Urinary bladder (tissue), 4 donors: ENCODE measurements around the gene LRRC4B. TPM values are rescaled to one million over a fixed set of nuclear protein-coding genes. Genes with fewer than 3 reads are reported as not detected.
"Not testable (repeated sequence)": the region's sequence is repeated elsewhere in the genome, so short reads cannot be mapped to it uniquely, and the experiment has no call there.

ENCODE experiments used
- DNase-seq: peaks from one replicate; pipeline ENCODE4 v3.0.0-alpha.2; 2015; ENCODE audit errors: extremely low spot score
- H3K27ac ChIP-seq: one replicate; pipeline ENCODE4 v1.5.1; 2013; ENCODE audit warnings: low read depth, mild to moderate bottlenecking, moderate library complexity
- H3K36me3 ChIP-seq: one replicate; pipeline ENCODE4 v1.6.1; 2013; ENCODE audit warnings: mild to moderate bottlenecking, moderate library complexity; ENCODE audit not compliant: insufficient read depth
- H3K4me1 ChIP-seq: one replicate; pipeline ENCODE4 v1.6.1; 2013; ENCODE audit warnings: mild to moderate bottlenecking, moderate library complexity; ENCODE audit not compliant: insufficient read depth
- H3K4me3 ChIP-seq: one replicate; pipeline ENCODE4 v1.5.1; 2013; ENCODE audit warnings: low read depth, low read length
- WGBS: extraction: QIAGEN DNeasy Blood & Tissue Kit; methylation state at CpG from one replicate; pipeline ENCODE4 v1.1.7; 2013; 5-methylcytosine and 5-hydroxymethylcytosine counted together
- polyA plus RNA-seq: library from polyadenylated mRNA; stranded (reverse); fragments of 200-250 nt; gene quantifications from one replicate; pipeline ENCODE4 v1.2.3, GENCODE V29; 2013
- total RNA-seq: library from RNA; depleted of rRNA; stranded (reverse); fragments of >200 nt; gene quantifications from one replicate; pipeline ENCODE4 v1.2.3, GENCODE V29; 2014
- donor health status: healthy with polysubstance abuse.
- donor health status: healthy.

LRRC4B gene
- total and polyA plus RNA-seq, 2 donors, result 12.8 to 14.5 TPM

GRCh38 chr19:50479761-50480251 is 88.4 kb downstream of the LRRC4B start:
- WGBS, result 95% methylated on average over 16 of the region's 16 CpGs
- H3K27ac ChIP-seq, result no peak overlapping the region
- DNase-seq, result no peak
- no peak overlapping the region for H3K4me3 ChIP-seq
- no peaks in the 10 kb centered on the region for H3K4me1 ChIP-seq
- no peaks in the 10 kb centered on the region for H3K36me3 ChIP-seq

GRCh38 chr19:50478901-50479715 is 89.1 kb downstream of the LRRC4B start:
- 82% methylated on average over 19 of the region's 19 CpGs for WGBS
- DNase-seq, result no peak
- no peaks in the 10 kb centered on the region for H3K4me1 ChIP-seq
- H3K27ac ChIP-seq, result no peak overlapping the region
- no peak overlapping the region for H3K4me3 ChIP-seq
- no peaks in the 10 kb centered on the region for H3K36me3 ChIP-seq

GRCh38 chr19:50477751-50478515 is 90.3 kb downstream of the LRRC4B start:
- Histone ChIP-seq H3K4me1 (no peaks in the 10 kb centered on the region), H3K4me3 (no peak overlapping the region), H3K27ac (no peak overlapping the region), H3K36me3 (no peaks in the 10 kb centered on the region)
- no peak for DNase-seq
- WGBS, result 93% methylated on average over 17 of the region's 17 CpGs

GRCh38 chr19:50476907-50477238 is 91.4 kb downstream of the LRRC4B start:
- Histone ChIP-seq H3K4me3 (peak overlapping the region; percentile 64), H3K27ac (no peak overlapping the region), H3K36me3 (no peaks in the 10 kb centered on the region), H3K4me1 (no peaks in the 10 kb centered on the region)
- DNase-seq, result no peak
- WGBS, result 15% methylated on average over 20 of the region's 20 CpGs

GRCh38 chr19:50476224-50476906 is 91.9 kb downstream of the LRRC4B start, which contains the start of the genes EMC10 and GARIN5A:
EMC10 (plus strand) TSS chr19:50476507; CDS start chr19:50476545, 38 bp downstream.
GARIN5A (minus strand) TSS chr19:50476848; CDS start chr19:50476388, 460 bp downstream.
- 2% methylated on average over 58 of the region's 58 CpGs for WGBS
- no peaks in the 10 kb centered on the region for H3K36me3 ChIP-seq
- peak within 1 kb of the TSS; percentile 64 for H3K4me3 ChIP-seq
- peak; percentile 78 for DNase-seq
- no peaks in the 10 kb centered on the region for H3K4me1 ChIP-seq
- H3K27ac ChIP-seq, result peak within 1 kb of the TSS; percentile 14

GRCh38 chr19:50475736-50476223 is 92.5 kb downstream of the LRRC4B start:
- Histone ChIP-seq H3K27ac (no peak overlapping the region), H3K4me3 (no peak overlapping the region), H3K4me1 (no peaks in the 10 kb centered on the region), H3K36me3 (no peaks in the 10 kb centered on the region)
- no peak for DNase-seq
- WGBS, result 67% methylated on average over 29 of the region's 29 CpGs

- no peaks in the 10 kb centered on the region for H3K4me1 ChIP-seq
- DNase-seq, result no peak
- H3K27ac ChIP-seq, result no peak overlapping the region
- WGBS, result 83% methylated on average over 12 of the region's 12 CpGs
- no peak overlapping the region for H3K4me3 ChIP-seq
- H3K36me3 ChIP-seq, result no peaks in the 10 kb centered on the region
These were observed 93.1 kb downstream of the LRRC4B start for GRCh38 chr19:50475101-50475568.

GRCh38 chr19:50473336-50473735 is 94.9 kb downstream of the LRRC4B start:
- not testable (repeated sequence) for H3K36me3 ChIP-seq, H3K4me1 ChIP-seq, H3K4me3 ChIP-seq, DNase-seq, H3K27ac ChIP-seq
- WGBS, result 63% methylated on average over 3 of the region's 3 CpGs

GRCh38 chr19:50468818-50469217 is 99.4 kb downstream of the LRRC4B start:
- 83% methylated on average over 6 of the region's 6 CpGs for WGBS
- H3K4me1 ChIP-seq, result no peaks in the 10 kb centered on the region

GRCh38 chr19:50467566-50467965 is 100.7 kb downstream of the LRRC4B start:
- DNase-seq, result no peak
- Histone ChIP-seq H3K4me1 (no peaks in the 10 kb centered on the region), H3K4me3 (no peak overlapping the region), H3K27ac (no peak overlapping the region), H3K36me3 (no peaks in the 10 kb centered on the region)
- 72% methylated on average over 18 of the region's 18 CpGs for WGBS

More at GRCh38 chr19:50468818-50469217, 99.4 kb downstream of the LRRC4B start:
- Histone ChIP-seq H3K4me3 (no peak overlapping the region), H3K36me3 (no peaks in the 10 kb centered on the region), H3K27ac (no peak overlapping the region)
- no peak for DNase-seq

Other genes with a start within 250 kb of the LRRC4B start
- 0.79 TPM for gene KCNC3, start 239.1 kb downstream of the LRRC4B start, total RNA-seq
- gene KCNC3, start 239.1 kb downstream of the LRRC4B start, polyA plus RNA-seq, result 0.52 TPM
- 0.58 TPM for gene NAPSA, start 202.8 kb downstream of the LRRC4B start, total RNA-seq
- 0.77 TPM for gene NAPSA, start 202.8 kb downstream of the LRRC4B start, polyA plus RNA-seq
- gene NR1H2, start 192.0 kb downstream of the LRRC4B start, total RNA-seq, result 33.4 TPM
- 136 TPM for gene NR1H2, start 192.0 kb downstream of the LRRC4B start, polyA plus RNA-seq
- 13.0 TPM for gene POLD1, start 184.1 kb downstream of the LRRC4B start, total RNA-seq
- gene POLD1, start 184.1 kb downstream of the LRRC4B start, polyA plus RNA-seq, result 18.4 TPM
- 1.2 TPM for gene SPIB, start 149.5 kb downstream of the LRRC4B start, total RNA-seq
- gene SPIB, start 149.5 kb downstream of the LRRC4B start, polyA plus RNA-seq, result 0.20 TPM
- 0.69 TPM for gene MYBPC2, start 135.5 kb downstream of the LRRC4B start, total RNA-seq
- 0.14 TPM for gene MYBPC2, start 135.5 kb downstream of the LRRC4B start, polyA plus RNA-seq
- 36.4 TPM for gene EMC10, start 91.9 kb downstream of the LRRC4B start, total RNA-seq
- 107 TPM for gene EMC10, start 91.9 kb downstream of the LRRC4B start, polyA plus RNA-seq
- not detected for gene GARIN5A, start 91.6 kb downstream of the LRRC4B start, total RNA-seq
- 1.3 TPM for gene GARIN5A, start 91.6 kb downstream of the LRRC4B start, polyA plus RNA-seq
- 10.5 TPM for gene JOSD2, start 57.2 kb downstream of the LRRC4B start, total RNA-seq
- 73.6 TPM for gene JOSD2, start 57.2 kb downstream of the LRRC4B start, polyA plus RNA-seq
- gene ASPDH, start 54.5 kb downstream of the LRRC4B start, total RNA-seq, result not detected
- gene ASPDH, start 54.5 kb downstream of the LRRC4B start, polyA plus RNA-seq, result not detected
- gene SYT3, start 71.4 kb upstream of the LRRC4B start, total RNA-seq, result 0.16 TPM
- gene SYT3, start 71.4 kb upstream of the LRRC4B start, polyA plus RNA-seq, result 0.32 TPM
- gene C19orf81, start 81.0 kb upstream of the LRRC4B start, total RNA-seq, result not detected
- 0.94 TPM for gene C19orf81, start 81.0 kb upstream of the LRRC4B start, polyA plus RNA-seq
- gene SHANK1, start 151.4 kb upstream of the LRRC4B start, total RNA-seq, result 4.3 TPM
- 0.60 TPM for gene SHANK1, start 151.4 kb upstream of the LRRC4B start, polyA plus RNA-seq
- gene CLEC11A, start 154.9 kb upstream of the LRRC4B start, total RNA-seq, result 32.4 TPM
- 43.7 TPM for gene CLEC11A, start 154.9 kb upstream of the LRRC4B start, polyA plus RNA-seq
- gene GPR32, start 202.0 kb upstream of the LRRC4B start, total RNA-seq, result not detected
- gene GPR32, start 202.0 kb upstream of the LRRC4B start, polyA plus RNA-seq, result not detected
- gene ACP4, start 222.0 kb upstream of the LRRC4B start, total RNA-seq, result not detected
- gene ACP4, start 222.0 kb upstream of the LRRC4B start, polyA plus RNA-seq, result not detected